ENCODE data around the gene LZTR1.

GRCh38 chr22:21010426-21011113, 28.5 kb downstream of the LZTR1 start:
- TF ChIP-seq CTCF (IDR thresholded peaks at IDR 0.05): no peak
- TF ChIP-seq POLR2A (IDR thresholded peaks at IDR 0.05): no peak
- TF ChIP-seq POLR2AphosphoS5 (IDR thresholded peaks at IDR 0.05): no peak

Measured in sigmoid colon (tissue), 4 donors.